GM12878 (cell line): Measurements from ENCODE around the gene NOS1AP. TPM values are rescaled to one million over a fixed set of nuclear protein-coding genes. Genes with fewer than 3 reads are reported as not detected.

Experiments used
- ATAC-seq: fragments of 200-7000 bp; cut with Tn5 transposase; 3 replicates; pipeline ENCODE4 v1.9.1; 2020; ENCODE audit warnings: mild to moderate bottlenecking, moderate library complexity
- BruUV-seq: library from RNA; stranded (reverse); fragments of 400-500 nt; replicated peaks from 2 replicates; lab custom pipeline; 2021; lab: Mats Ljungman, UMichigan
- CTCF ChIA-PET: fragments of 300-600 bp; sonication (Branson Sonifier 250); formaldehyde crosslinking; extraction: SDS; loops from one replicate; lab custom pipeline; 2021; ENCODE audit warnings: inconsistent platforms; lab: Yijun Ruan, JAX
- POLR2A ChIA-PET: fragments of 350-600 bp; formaldehyde crosslinking; extraction: SDS; loops from one replicate; lab custom pipeline; 2021; ENCODE audit warnings: inconsistent platforms; lab: Charles Lee
- RAD21 ChIA-PET: fragments of 300-600 bp; sonication (Branson Sonifier 250); formaldehyde crosslinking; loops from one replicate; lab custom pipeline; 2023; ENCODE audit warnings: antibody characterized with exemption; ENCODE audit not compliant: unreplicated experiment; lab: Charles Lee
- SMC1A ChIA-PET: fragments of 300-600 bp; sonication (Branson Sonifier 250); formaldehyde crosslinking; loops from one replicate; lab custom pipeline; 2023; ENCODE audit not compliant: unreplicated experiment, uncharacterized antibody; lab: Charles Lee
- DNase-seq: peaks from one replicate; pipeline ENCODE4 v3.0.0-alpha.2; 2011; ENCODE audit warnings: low read depth, low spot score
- FAIRE-seq: peaks from 3 replicates; lab custom pipeline; 2011; peaks lifted over from hg19 to GRCh38; lab: Jason Lieb, UNC
- H2AFZ ChIP-seq: 2 replicates; pipeline ENCODE4 v1.6.0; 2011; ENCODE audit warnings: low read depth, low read length, control low read depth; ENCODE audit not compliant: control insufficient read depth
- H3K27ac ChIP-seq: 2 replicates; pipeline ENCODE4 v1.5.1; 2011; ENCODE audit warnings: control low read depth; ENCODE audit not compliant: control insufficient read depth, insufficient read depth
- H3K27me3 ChIP-seq, 2 experiments: replicated peaks in 1 of 2; 2 replicates each; pipeline versions ENCODE4 v1.6.0 to v1.6.1; 2011; ENCODE audit warnings: low read length in 1 of 2; ENCODE audit not compliant: control insufficient read depth in 2 of 2, insufficient read depth in 2 of 2
- H3K36me3 ChIP-seq, 2 experiments: 2 replicates each; pipeline ENCODE4 v1.5.1; 2011; ENCODE audit warnings: low read length in 1 of 2; ENCODE audit not compliant: control insufficient read depth in 2 of 2, insufficient read depth in 2 of 2
- H3K4me1 ChIP-seq: 2 replicates; pipeline ENCODE4 v1.6.1; 2011; ENCODE audit warnings: mild to moderate bottlenecking, low read length, moderate library complexity, mixed read lengths; ENCODE audit not compliant: control insufficient read depth, insufficient read depth
- H3K4me2 ChIP-seq: 2 replicates; pipeline ENCODE4 v1.6.0; 2011; ENCODE audit warnings: control low read depth; ENCODE audit not compliant: control insufficient read depth, insufficient read depth
- H3K4me3 ChIP-seq: fragments of 200-600 bp; sonication (generic); 2 replicates; pipeline ENCODE4 v1.5.1; 2016
- H3K79me2 ChIP-seq: 2 replicates; pipeline ENCODE4 v1.6.0; 2011; ENCODE audit warnings: low read length; ENCODE audit not compliant: control insufficient read depth, insufficient read depth
- H3K9ac ChIP-seq: 2 replicates; pipeline ENCODE4 v1.8.0; 2011; ENCODE audit warnings: low read length, control low read depth, mixed read lengths; ENCODE audit not compliant: control insufficient read depth, insufficient read depth
- H3K9me3 ChIP-seq: replicated peaks from 3 replicates; pipeline ENCODE4 v1.5.1; 2011; ENCODE audit warnings: mild to moderate bottlenecking, low read length; ENCODE audit not compliant: control insufficient read depth, insufficient read depth
- H4K20me1 ChIP-seq: 2 replicates; pipeline ENCODE4 v1.6.0; 2011; ENCODE audit not compliant: control insufficient read depth, insufficient read depth
- BHLHE40 ChIP-seq, 2 experiments: fragments of 450-650 bp in 1 of 2; IDR thresholded peaks; 2 replicates each; pipeline ENCODE4 v1.6.1; 2011 to 2017; ENCODE audit warnings: low read depth in 2 of 2, borderline replicate concordance in 1 of 2, improper control_type of control experiment in 1 of 2, low read length in 1 of 2, mild to moderate bottlenecking in 1 of 2
- CREB1 ChIP-seq: IDR thresholded peaks from 2 replicates; pipeline ENCODE4 v1.6.1; 2012; ENCODE audit warnings: low read depth, mild to moderate bottlenecking, inconsistent platforms
- CREM ChIP-seq: IDR thresholded peaks from 2 replicates; pipeline ENCODE4 v1.6.1; 2014; ENCODE audit warnings: antibody characterized with exemption, low read depth
- CTCF ChIP-seq, 3 experiments: IDR thresholded peaks in 2 of 3; conservative IDR thresholded peaks in 1 of 3; 2 replicates each; pipeline ENCODE4 v1.5.1; 2011; ENCODE audit warnings: low read depth in 3 of 3, low read length in 3 of 3, mild to moderate bottlenecking in 3 of 3, control low read depth in 2 of 3, moderate library complexity in 2 of 3, inconsistent platforms in 1 of 3, mixed read lengths in 1 of 3; ENCODE audit not compliant: control insufficient read depth in 2 of 3, insufficient read depth in 1 of 3; ENCODE audit errors: extremely low read depth in 1 of 3
- NR2C1 ChIP-seq: fragments of 450-650 bp; IDR thresholded peaks from 2 replicates; pipeline ENCODE4 v1.6.1; 2017; ENCODE audit warnings: antibody characterized with exemption, mild to moderate bottlenecking, moderate library complexity
- PAX8 ChIP-seq: fragments of 450-650 bp; IDR thresholded peaks from 2 replicates; pipeline ENCODE4 v1.6.1; 2017; ENCODE audit warnings: mild to moderate bottlenecking, moderate library complexity
- POLR2AphosphoS2 ChIP-seq: IDR thresholded peaks from 2 replicates; pipeline ENCODE4 v1.6.1; 2011; ENCODE audit warnings: low read depth, mild to moderate bottlenecking, low read length, improper control_type of control experiment, moderate library complexity
- RUNX3 ChIP-seq: IDR thresholded peaks from 2 replicates; pipeline ENCODE4 v1.6.1; 2012; ENCODE audit warnings: low read length, inconsistent platforms
- SP1 ChIP-seq: IDR thresholded peaks from one replicate; pipeline ENCODE4 v1.6.1; 2011; ENCODE audit warnings: low read depth, low read length
- WRNIP1 ChIP-seq: IDR thresholded peaks from 2 replicates; pipeline ENCODE4 v1.6.1; 2011; ENCODE audit warnings: low read depth, low read length, improper control_type of control experiment, borderline replicate concordance
- ZNF592 ChIP-seq: fragments of 450-650 bp; IDR thresholded peaks from 2 replicates; pipeline ENCODE4 v1.6.1; 2017; ENCODE audit warnings: mild to moderate bottlenecking, moderate library complexity
- ZSCAN29 ChIP-seq: fragments of 450-650 bp; IDR thresholded peaks from 2 replicates; pipeline ENCODE4 v1.6.1; 2017; ENCODE audit warnings: mild to moderate bottlenecking, moderate library complexity
- WGBS: methylation state at CpG from one replicate; pipeline ENCODE4 v1.1.6; 2016; ENCODE audit warnings: low lambda C conversion rate; ENCODE audit not compliant: insufficient replicate concordance, insufficient coverage; ENCODE audit errors: missing lambda C conversion rate; 5-methylcytosine and 5-hydroxymethylcytosine counted together
- in situ Hi-C: fragments of 300-500 bp; cut with MboI; formaldehyde crosslinking; loops from 9 replicates; pipeline ENCODE4 v1.14.3; 2018; ENCODE audit warnings: mixed read lengths
- intact Hi-C: fragments of 100-400 bp; cut with micrococcal nuclease; formaldehyde crosslinking; loops from one replicate; pipeline ENCODE4 v1.14.2; 2022; ENCODE audit not compliant: unreplicated experiment
- polyA plus RNA-seq, 11 experiments: library from polyadenylated mRNA; depleted of rRNA in 4 of 11; unstranded in 6 of 11; stranded (reverse) in 5 of 11; fragments of >200 nt; fragmentation: Nextera tagmentation in 4 of 11; fragmentation: Illumina TruSeq in 1 of 11; extraction: Ambion mirVana in 4 of 11; extraction: Trizol in 1 of 11; gene quantifications; 1 replicate in 1 of 11; 2 replicates in 10 of 11; pipeline versions ENCODE4 v1.2.1 to v1.2.3, GENCODE V29; 2011 to 2016; ENCODE audit warnings: inconsistent platforms in 2 of 11, missing spikeins in 2 of 11, low read depth in 1 of 11
- total RNA-seq, 4 experiments: library from RNA; depleted of rRNA in 3 of 4; stranded (reverse); fragments of >200 nt in 3 of 4; fragmentation: Illumina TruSeq in 1 of 4; extraction: Trizol in 1 of 4; gene quantifications; 2 replicates each; pipeline versions ENCODE4 v1.2.1 to v1.2.3, GENCODE V29; 2013 to 2021
- TF ChIP-seq, protein P1 (sequence below): IDR thresholded peaks from 2 replicates; pipeline ENCODE4 v1.6.1; 2012; ENCODE audit warnings: low read depth, low read length, improper control_type of control experiment
- TF ChIP-seq, protein P2 (sequence below): fragments of 450-650 bp; IDR thresholded peaks from 2 replicates; pipeline ENCODE4 v1.6.1; 2016; ENCODE audit warnings: mild to moderate bottlenecking, moderate library complexity, borderline replicate concordance

NOS1AP gene
- total and polyA plus RNA-seq, 10 of the 15 experiments (the other 5 are each of a cell fraction or from before 2014, with no cell fraction given): 0.03 to 0.15 TPM; not detected in 8

GRCh38 chr1:162094271-162094670, 24.8 kb downstream of the NOS1AP start:
- DNase-seq (no peak), ATAC-seq (no peak; the same call in 2 of the 3 replicates), FAIRE-seq (no peak)
- no peaks in the 10 kb centered on the region for H4K20me1 ChIP-seq
- H3K4me1 ChIP-seq: no peaks in the 10 kb centered on the region
- H3K36me3 ChIP-seq: no peaks in the 10 kb centered on the region
- RAD21 ChIA-PET: no interaction called here
- no peak overlapping the region for H2AFZ ChIP-seq
- CTCF ChIA-PET: interaction anchor here (1.1 kb wide), 1 partner anchor 38 kb away, joined by 3 read pairs; no protein-coding TSS in a partner anchor
- POLR2A ChIA-PET: no interaction called here
- intact Hi-C loops (no loop called here), in situ Hi-C loops (no loop called here)
- H3K9ac ChIP-seq: no peak overlapping the region
- H3K9me3 ChIP-seq: no peaks in the 10 kb centered on the region
- no peak overlapping the region for H3K4me3 ChIP-seq
- no peak overlapping the region for H3K4me2 ChIP-seq
- H3K79me2 ChIP-seq: no peaks in the 10 kb centered on the region
- peaks cover 0 to 2% of the 10 kb centered on the region in 2 experiments; a peak in 1 of 4 replicates for H3K27me3 ChIP-seq
- H3K27ac ChIP-seq: no peak overlapping the region
- SMC1A ChIA-PET: no interaction called here
- BruUV-seq: no TSS peak
- TF ChIP-seq POLR2AphosphoS2 (no peak), CTCF (IDR thresholded peaks at IDR 0.05 in 2 of 3, conservative IDR thresholded peaks at IDR 0.05 in 1 of 3; ENCODE audit: control insufficient read depth in 2 of 3, extremely low read depth in 1 of 3, insufficient read depth in 1 of 3, low read depth in 3 of 3, low read length in 3 of 3) (no peak), RUNX3 (no peak), CREB1 (no peak), ZSCAN29 (no peak), SP1 (no peak), PAX8 (no peak), NR2C1 (no peak), ZNF592 (no peak), CREM (no peak), WRNIP1 (no peak), BHLHE40 (IDR thresholded peaks at IDR 0.05; ENCODE audit: borderline replicate concordance in 1 of 2, low read depth in 2 of 2, low read length in 1 of 2) (no peak)
- TF ChIP-seq, protein P1, sequence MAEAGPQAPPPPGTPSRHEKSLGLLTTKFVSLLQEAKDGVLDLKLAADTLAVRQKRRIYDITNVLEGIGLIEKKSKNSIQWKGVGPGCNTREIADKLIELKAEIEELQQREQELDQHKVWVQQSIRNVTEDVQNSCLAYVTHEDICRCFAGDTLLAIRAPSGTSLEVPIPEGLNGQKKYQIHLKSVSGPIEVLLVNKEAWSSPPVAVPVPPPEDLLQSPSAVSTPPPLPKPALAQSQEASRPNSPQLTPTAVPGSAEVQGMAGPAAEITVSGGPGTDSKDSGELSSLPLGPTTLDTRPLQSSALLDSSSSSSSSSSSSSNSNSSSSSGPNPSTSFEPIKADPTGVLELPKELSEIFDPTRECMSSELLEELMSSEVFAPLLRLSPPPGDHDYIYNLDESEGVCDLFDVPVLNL: no peak
- TF ChIP-seq, protein P2, sequence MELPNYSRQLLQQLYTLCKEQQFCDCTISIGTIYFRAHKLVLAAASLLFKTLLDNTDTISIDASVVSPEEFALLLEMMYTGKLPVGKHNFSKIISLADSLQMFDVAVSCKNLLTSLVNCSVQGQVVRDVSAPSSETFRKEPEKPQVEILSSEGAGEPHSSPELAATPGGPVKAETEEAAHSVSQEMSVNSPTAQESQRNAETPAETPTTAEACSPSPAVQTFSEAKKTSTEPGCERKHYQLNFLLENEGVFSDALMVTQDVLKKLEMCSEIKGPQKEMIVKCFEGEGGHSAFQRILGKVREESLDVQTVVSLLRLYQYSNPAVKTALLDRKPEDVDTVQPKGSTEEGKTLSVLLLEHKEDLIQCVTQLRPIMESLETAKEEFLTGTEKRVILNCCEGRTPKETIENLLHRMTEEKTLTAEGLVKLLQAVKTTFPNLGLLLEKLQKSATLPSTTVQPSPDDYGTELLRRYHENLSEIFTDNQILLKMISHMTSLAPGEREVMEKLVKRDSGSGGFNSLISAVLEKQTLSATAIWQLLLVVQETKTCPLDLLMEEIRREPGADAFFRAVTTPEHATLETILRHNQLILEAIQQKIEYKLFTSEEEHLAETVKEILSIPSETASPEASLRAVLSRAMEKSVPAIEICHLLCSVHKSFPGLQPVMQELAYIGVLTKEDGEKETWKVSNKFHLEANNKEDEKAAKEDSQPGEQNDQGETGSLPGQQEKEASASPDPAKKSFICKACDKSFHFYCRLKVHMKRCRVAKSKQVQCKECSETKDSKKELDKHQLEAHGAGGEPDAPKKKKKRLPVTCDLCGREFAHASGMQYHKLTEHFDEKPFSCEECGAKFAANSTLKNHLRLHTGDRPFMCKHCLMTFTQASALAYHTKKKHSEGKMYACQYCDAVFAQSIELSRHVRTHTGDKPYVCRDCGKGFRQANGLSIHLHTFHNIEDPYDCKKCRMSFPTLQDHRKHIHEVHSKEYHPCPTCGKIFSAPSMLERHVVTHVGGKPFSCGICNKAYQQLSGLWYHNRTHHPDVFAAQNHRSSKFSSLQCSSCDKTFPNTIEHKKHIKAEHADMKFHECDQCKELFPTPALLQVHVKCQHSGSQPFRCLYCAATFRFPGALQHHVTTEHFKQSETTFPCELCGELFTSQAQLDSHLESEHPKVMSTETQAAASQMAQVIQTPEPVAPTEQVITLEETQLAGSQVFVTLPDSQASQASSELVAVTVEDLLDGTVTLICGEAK: no peak
- WGBS: 0% methylated on average over 1 of the region's 1 CpG
